Activated naive CD8-positive, alpha-beta T cell (primary cell): ENCODE data around the gene ADAMTSL2.

Experiments
- H3K27ac Mint-ChIP-seq: one replicate; pipeline ENCODE4 v1.8.0; 2021; ENCODE audit warnings: mixed read lengths
- H3K27me3 Mint-ChIP-seq: one replicate; pipeline ENCODE4 v1.8.0; 2021; ENCODE audit warnings: mixed read lengths
- H3K36me3 Mint-ChIP-seq: one replicate; pipeline ENCODE4 v1.8.0; 2021; ENCODE audit warnings: mixed read lengths
- H3K4me1 Mint-ChIP-seq: one replicate; pipeline ENCODE4 v1.8.0; 2021; ENCODE audit warnings: low read depth, mixed read lengths
- H3K4me3 Mint-ChIP-seq: one replicate; pipeline ENCODE4 v1.8.0; 2021; ENCODE audit warnings: mild to moderate bottlenecking, mixed read lengths
- H3K9me3 Mint-ChIP-seq: one replicate; pipeline ENCODE4 v1.8.0; 2021; ENCODE audit warnings: low read depth, mixed read lengths

Gene ADAMTSL2

DNA sequence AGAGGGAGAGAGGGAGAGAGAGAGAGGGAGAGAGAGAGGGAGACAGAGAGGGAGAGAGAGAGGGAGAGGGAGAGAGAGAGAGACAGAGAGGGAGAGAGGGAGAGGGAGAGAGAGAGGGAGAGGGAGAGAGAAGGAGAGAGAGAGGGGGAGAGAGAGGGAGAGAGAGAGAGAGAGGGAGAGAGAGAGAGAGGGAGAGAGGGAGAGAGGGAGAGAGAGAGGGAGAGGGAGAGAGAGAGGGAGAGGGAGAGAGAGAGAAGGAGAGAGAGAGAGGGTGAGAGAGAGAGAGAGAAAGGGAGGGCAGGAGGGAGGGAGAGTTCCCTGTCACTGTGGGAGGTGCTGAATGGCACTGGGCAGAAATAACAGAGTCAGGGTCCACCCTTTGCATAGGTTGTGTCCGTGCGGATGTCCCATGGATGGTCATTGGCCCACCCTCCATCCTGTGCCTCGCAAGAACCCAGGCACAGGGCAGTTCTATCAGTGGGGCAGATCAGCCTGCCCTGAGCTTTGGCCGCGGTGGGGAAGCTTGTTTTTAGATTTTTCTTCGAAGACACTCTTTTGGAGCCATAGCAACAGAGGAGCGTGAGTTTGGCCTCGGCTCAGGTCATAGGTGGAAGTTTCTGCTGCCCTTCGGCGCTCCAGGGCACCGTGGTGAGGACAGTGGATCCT is 30.1 kb downstream of the ADAMTSL2 start:
- Mint-ChIP-seq H3K36me3 (no peaks in the 10 kb centered on the region), H3K4me1 (peaks cover 7% of the 10 kb centered on the region), H3K4me3 (no peak overlapping the region), H3K27ac (no peak overlapping the region), H3K9me3 (no peaks in the 10 kb centered on the region), H3K27me3 (no peaks in the 10 kb centered on the region)

DNA sequence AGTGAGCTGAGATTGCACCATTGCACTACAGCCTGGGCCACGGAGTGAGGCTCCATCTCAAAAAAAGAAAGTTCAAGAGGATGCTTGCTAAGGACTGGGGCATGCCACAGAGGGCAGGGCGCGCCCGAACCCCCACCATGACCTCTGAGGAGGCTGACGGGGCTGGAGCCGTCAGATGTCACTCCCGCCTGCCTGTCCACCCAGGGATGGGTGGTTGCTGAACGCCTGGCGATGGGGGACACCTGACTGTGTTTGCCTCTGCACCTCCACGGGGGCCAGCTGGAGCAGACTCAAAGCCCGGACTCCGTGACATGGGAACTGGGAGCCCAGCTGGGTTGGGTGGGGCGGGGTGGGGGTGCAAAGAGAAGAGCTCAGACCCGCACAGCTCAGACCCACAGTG is 31.9 kb downstream of the ADAMTSL2 start:
- peaks cover 7% of the 10 kb centered on the region for H3K4me1 Mint-ChIP-seq
- H3K4me3 Mint-ChIP-seq: no peak overlapping the region
- no peaks in the 10 kb centered on the region for H3K36me3 Mint-ChIP-seq
- H3K27ac Mint-ChIP-seq: no peak overlapping the region
- no peaks in the 10 kb centered on the region for H3K27me3 Mint-ChIP-seq
- H3K9me3 Mint-ChIP-seq: no peaks in the 10 kb centered on the region

DNA sequence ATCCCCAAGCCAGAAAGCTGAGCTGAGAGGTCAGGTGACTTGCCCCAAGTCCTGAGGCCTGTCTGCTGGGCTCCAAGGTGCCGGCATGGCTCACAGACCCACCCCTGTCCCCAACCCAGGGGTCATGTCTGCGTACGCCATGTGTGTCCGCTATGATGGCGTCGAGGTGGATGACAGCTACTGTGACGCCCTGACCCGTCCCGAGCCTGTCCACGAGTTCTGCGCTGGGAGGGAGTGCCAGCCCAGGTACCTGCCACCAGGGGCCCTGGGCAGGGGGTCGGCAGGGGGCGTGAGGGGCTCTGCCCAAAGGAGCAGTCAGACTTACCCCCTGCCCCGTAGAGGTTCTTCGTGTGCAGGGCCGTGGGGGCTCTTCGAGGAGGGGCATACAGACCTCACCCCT is 32.3 kb downstream of the ADAMTSL2 start:
- H3K4me3 Mint-ChIP-seq: no peak overlapping the region
- H3K27me3 Mint-ChIP-seq: no peaks in the 10 kb centered on the region
- H3K27ac Mint-ChIP-seq: no peak overlapping the region
- H3K4me1 Mint-ChIP-seq: peaks cover 7% of the 10 kb centered on the region
- H3K36me3 Mint-ChIP-seq: no peaks in the 10 kb centered on the region
- H3K9me3 Mint-ChIP-seq: no peaks in the 10 kb centered on the region

DNA sequence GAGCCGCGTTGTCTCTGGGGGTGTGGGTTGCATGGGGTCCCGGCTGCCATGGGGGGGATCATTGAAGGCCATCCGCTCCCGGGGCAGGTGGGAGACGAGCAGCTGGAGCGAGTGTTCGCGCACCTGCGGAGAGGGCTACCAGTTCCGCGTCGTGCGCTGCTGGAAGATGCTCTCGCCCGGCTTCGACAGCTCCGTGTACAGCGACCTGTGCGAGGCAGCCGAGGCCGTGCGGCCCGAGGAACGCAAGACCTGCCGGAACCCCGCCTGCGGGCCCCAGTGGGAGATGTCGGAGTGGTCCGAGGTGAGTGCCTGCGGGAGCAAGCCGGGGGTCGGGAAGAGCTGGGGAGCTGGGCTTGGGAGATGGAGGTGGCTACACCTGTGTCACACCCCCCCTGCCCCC is 33.7 kb downstream of the ADAMTSL2 start:
- Mint-ChIP-seq H3K27ac (no peak overlapping the region), H3K4me3 (no peak overlapping the region), H3K27me3 (no peaks in the 10 kb centered on the region), H3K9me3 (no peaks in the 10 kb centered on the region), H3K4me1 (peaks cover 4% of the 10 kb centered on the region), H3K36me3 (no peaks in the 10 kb centered on the region)

DNA sequence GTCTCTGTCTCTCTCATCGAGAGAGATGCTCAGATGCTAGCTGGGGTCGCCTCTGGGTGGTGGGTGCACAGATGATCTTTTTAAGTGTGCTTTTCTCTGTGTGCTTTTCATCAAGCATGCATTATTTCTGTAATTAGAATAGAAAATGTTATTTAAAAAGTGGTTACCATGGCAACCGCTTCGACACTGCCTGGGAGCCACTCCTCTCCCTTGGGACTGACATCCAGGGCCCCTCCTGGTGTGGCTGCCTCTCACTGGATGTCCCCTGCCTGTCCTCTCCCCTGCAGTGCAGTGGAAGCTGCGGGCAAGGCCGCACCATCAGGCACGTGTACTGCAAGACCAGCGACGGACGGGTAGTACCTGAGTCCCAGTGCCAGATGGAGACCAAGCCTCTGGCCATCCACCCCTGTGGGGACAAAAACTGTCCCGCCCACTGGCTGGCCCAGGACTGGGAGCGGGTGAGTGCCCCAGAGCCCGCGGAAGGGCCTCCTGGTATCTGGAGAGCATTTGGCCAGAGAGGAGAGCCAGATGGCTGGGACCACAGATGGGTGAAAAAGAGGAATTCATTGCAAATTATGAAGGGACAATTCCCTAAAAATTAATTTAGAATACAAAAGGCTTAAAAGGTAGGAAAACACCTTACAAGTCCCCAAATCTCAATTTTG is 34.7 kb downstream of the ADAMTSL2 start:
- Mint-ChIP-seq H3K4me1 (no peaks in the 10 kb centered on the region), H3K27ac (no peak overlapping the region)

DNA sequence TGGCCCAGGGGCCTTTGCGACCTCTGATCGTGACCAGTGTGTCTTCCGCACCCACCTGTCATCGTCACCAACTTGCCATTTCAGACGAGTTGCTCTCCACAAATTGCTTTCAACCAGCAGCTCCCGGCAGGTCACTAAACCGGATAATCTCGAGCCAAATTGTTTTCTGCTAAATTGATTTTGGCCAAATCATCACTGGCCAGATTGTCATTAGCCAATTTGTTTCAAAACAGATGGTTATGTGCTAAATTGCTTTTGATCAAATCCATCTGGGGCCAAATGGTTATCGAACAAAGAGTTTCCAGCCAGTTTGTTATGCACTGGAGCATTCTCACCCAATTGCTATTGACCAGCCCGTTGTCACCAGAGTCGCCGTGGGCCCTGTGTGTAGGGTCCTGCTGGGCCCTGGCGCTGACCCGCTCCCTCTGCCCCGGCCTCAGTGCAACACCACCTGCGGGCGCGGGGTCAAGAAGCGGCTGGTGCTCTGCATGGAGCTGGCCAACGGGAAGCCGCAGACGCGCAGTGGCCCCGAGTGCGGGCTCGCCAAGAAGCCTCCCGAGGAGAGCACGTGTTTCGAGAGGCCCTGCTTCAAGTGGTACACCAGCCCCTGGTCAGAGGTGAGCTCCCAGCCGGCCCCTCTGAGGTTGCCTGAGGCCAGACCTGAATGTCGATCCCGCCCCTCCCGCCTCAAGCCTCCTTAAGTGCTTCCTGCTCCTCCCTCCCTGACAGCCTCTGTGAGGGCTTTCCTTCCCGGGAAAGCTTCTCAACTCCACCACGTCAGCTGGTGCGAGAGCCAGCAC is 35.6 kb downstream of the ADAMTSL2 start:
- H3K9me3 Mint-ChIP-seq: no peaks in the 10 kb centered on the region
- no peak overlapping the region for H3K27ac Mint-ChIP-seq
- no peaks in the 10 kb centered on the region for H3K27me3 Mint-ChIP-seq
- no peaks in the 10 kb centered on the region for H3K4me1 Mint-ChIP-seq
- no peaks in the 10 kb centered on the region for H3K36me3 Mint-ChIP-seq
- H3K4me3 Mint-ChIP-seq: no peak overlapping the region

More for the DNA sequence above, 34.7 kb downstream of the ADAMTSL2 start:
- no peak overlapping the region for H3K4me3 Mint-ChIP-seq
- H3K27me3 Mint-ChIP-seq: no peaks in the 10 kb centered on the region
- H3K36me3 Mint-ChIP-seq: no peaks in the 10 kb centered on the region
- H3K9me3 Mint-ChIP-seq: no peaks in the 10 kb centered on the region

DNA sequence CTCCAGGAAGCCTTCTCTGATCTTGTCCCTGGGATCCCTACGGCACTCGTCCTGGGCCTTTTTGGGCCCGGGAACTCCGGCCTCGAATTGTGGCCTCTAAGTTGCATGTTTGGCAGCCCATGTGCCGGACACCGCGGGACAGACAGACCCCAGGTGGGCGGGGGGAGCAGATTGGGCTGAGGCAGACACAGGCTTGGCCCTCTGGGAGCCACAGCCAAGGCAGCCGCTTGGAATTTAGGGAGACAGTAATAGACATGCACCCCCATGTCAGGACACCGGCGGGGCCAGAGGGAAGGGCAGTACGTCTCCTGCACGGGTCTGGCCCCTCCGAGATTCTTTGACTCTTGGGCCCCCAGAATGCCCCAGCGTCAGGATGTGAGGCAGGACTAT is 36.2 kb downstream of the ADAMTSL2 start:
- Mint-ChIP-seq H3K27me3 (no peaks in the 10 kb centered on the region), H3K36me3 (no peaks in the 10 kb centered on the region), H3K4me3 (no peak overlapping the region), H3K4me1 (no peaks in the 10 kb centered on the region), H3K27ac (no peak overlapping the region), H3K9me3 (no peaks in the 10 kb centered on the region)

DNA sequence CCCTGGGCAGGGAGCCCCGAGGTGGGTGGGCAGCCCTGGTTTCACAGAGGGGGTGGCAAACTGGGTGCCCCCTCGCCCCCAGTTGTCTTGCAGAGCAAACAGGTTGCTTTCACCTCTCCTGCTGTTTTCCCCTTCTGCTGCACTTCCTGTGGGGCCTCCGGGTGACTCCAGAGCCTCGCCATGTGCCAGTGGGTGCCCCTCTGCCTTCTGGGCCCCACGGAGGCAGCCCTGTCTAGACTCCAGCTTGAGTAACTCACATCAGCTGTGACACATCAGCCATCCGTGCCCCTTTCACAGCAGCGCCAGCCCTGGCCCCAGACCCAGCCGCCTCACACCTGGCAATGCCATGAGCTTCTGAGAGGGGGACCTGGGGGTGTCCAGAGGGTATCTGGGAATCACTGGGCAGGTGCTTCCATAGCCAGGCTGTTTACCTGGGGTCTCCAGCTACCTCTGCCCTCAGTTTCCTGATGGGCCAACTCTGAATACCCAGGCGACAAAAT is 36.9 kb downstream of the ADAMTSL2 start:
- Mint-ChIP-seq H3K27ac (no peak overlapping the region), H3K36me3 (no peaks in the 10 kb centered on the region), H3K27me3 (peaks cover under 1% of the 10 kb centered on the region), H3K4me3 (no peak overlapping the region), H3K4me1 (peaks cover 1% of the 10 kb centered on the region), H3K9me3 (no peaks in the 10 kb centered on the region)

DNA sequence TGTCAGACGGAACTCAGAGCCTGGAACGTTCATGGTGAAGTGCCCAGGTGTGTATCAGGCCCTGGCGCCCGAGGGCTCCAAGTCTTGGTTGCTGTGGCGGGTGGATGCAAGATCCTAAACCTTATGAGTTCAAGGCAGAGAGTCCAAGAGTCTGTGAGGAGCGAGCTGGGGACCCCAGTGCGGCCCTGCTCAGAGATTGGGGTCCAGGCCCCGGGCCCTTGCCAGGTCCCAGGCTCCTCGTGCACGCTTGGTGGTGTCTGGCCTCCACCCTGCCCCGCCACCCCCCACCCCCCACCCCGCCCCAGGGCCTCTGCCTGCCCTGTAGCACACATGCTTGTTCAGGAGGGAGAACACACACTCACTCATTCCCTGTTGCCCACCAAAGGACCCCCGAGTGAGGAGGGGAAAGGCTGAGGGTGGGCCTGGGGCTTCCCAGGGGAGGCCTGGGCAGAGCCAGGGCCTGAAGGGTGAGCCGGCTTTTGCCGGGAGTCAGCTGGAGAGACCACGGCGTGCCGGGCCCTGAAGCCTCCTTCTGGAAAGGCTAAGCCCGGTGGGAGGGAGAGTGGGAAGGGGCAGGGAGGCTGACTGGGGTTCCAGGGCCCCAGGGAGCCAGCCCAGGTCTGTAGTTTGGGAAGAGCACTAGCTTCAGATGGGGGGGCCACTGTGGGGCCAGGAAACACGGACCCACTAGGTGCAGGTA is 37.5 kb downstream of the ADAMTSL2 start:
- Mint-ChIP-seq H3K4me3 (no peak overlapping the region), H3K27me3 (peaks cover 5% of the 10 kb centered on the region), H3K27ac (no peak overlapping the region), H3K36me3 (no peaks in the 10 kb centered on the region), H3K4me1 (peaks cover 6% of the 10 kb centered on the region), H3K9me3 (no peaks in the 10 kb centered on the region)

DNA sequence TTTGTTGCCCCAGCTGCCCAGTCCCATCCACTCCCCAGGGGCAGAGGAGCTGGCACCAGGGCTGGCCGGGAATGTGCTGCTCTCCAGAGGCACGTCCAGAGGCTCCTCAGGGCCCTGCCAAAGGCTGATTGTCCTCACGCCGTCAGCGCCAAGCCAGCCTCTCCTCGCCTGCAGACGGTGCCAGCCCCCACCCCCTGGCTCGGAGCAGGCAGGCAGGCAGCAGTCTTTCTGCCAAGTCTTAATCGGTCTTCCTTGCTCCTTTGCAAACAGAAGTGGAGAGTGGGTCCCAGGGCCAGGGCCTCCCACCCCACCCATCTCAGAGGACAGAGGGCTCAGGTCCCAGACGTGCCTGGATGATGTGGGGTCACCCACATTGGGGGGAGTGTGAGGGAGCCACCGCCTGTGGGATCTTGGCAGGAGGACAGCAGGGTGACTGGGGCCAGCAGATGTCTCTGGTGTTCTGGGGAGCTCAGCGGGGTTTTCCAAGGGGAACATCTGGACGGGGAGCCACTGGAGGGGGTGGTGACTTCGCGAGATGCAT is 38.4 kb downstream of the ADAMTSL2 start:
- Mint-ChIP-seq H3K27me3 (peaks cover 5% of the 10 kb centered on the region), H3K4me3 (no peak overlapping the region), H3K4me1 (peaks cover 6% of the 10 kb centered on the region), H3K9me3 (no peaks in the 10 kb centered on the region), H3K36me3 (no peaks in the 10 kb centered on the region), H3K27ac (no peak overlapping the region)

DNA sequence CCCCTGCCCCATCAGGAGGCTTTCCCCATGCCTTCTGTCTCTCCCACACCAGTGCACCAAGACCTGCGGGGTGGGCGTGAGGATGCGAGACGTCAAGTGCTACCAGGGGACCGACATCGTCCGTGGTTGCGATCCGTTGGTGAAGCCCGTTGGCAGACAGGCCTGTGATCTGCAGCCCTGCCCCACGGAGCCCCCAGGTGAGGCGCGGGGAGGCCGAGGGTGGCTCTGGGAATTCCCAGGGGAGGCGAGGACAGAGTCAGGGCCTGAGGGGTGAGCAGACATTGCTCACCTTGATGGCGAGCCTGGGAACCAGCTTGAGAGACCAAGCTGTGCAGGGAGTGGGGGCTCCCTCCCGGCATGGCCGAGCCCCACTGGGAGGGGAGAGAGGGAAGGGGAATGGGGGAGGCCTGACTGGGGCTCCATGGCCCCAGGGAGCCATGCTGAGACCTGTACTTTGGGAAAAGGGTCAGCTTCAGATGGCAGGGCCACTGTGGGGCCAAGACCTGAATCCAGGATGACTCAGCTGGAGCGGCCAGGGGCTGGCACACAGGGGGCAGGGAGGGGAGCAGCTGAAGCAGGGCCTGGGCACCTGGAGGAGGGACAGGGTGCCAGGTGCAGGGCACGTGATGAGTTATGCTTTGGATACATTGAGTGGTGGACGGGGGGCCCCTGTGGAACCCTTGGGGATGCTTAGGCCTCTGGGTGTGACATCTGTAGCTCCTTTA is 39.4 kb downstream of the ADAMTSL2 start:
- Mint-ChIP-seq H3K36me3 (no peaks in the 10 kb centered on the region), H3K9me3 (no peaks in the 10 kb centered on the region), H3K4me1 (peaks cover 6% of the 10 kb centered on the region), H3K27ac (no peak overlapping the region), H3K27me3 (peaks cover 9% of the 10 kb centered on the region), H3K4me3 (no peak overlapping the region)

DNA sequence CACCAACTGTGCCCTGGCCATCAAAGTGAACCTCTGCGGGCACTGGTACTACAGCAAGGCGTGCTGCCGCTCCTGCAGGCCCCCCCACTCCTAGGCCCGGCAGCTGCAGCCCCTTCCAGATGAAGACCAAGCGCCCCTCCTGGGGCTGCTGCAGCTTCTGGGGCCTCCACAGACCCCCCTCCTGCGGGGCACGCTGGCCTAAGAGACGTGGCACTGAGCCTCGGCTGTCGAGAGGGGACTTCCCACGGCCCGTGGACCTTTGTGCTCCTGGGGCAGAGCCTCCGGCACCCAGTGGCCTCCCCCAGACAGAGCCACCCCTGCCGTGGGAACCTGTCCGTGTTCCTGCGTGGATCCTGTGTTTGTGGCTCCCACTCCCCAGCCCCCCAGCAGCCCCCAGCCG is 40.3 kb downstream of the ADAMTSL2 start:
- H3K4me3 Mint-ChIP-seq: no peak overlapping the region
- peaks cover 6% of the 10 kb centered on the region for H3K4me1 Mint-ChIP-seq
- no peaks in the 10 kb centered on the region for H3K36me3 Mint-ChIP-seq
- peaks cover 9% of the 10 kb centered on the region for H3K27me3 Mint-ChIP-seq
- H3K9me3 Mint-ChIP-seq: no peaks in the 10 kb centered on the region
- H3K27ac Mint-ChIP-seq: no peak overlapping the region

DNA sequence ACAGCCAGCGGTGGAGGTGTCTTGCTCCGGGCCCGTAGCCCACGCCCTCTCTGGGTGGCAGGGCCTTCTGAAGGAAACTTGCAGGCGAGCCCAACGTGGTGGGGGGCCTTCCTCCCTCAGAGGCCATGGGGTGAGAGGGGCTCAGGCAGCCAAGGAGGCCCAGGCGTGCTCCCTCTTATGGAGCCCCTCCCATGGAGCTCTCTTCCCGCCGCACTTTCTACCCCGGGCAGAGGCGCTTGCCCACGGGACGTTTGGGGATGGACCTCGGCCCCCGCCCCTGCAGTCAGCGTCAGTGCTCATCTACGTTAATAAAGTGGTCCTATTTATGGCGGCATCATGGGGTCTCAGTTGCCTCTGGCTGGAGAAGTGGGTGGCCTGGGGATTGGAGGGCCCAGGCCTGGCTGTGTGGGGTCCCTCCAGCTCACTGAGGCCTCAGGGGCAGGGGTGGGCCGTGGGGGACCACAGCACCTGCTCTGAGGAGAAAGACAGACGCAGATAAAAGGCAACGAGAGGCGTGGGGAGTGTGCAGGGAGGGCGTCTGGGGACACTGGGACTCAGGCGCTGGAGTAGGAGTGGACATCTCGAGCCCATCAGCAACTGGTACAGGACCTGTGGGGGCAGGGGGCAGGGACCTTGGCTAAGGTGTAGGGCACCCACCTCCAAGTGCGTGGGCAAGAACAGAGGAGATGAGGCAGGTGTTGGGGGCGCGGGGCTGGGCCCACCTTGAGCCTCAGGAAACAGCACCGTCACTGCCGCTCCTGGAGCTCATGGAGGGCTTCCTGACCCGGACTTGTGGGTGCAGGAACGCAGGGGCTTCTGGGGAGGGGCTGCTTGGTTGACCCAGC is 40.9 kb downstream of the ADAMTSL2 start:
- Mint-ChIP-seq H3K4me3 (no peak overlapping the region), H3K9me3 (no peaks in the 10 kb centered on the region), H3K4me1 (peaks cover 6% of the 10 kb centered on the region), H3K27me3 (peaks cover 11% of the 10 kb centered on the region), H3K27ac (no peak overlapping the region), H3K36me3 (no peaks in the 10 kb centered on the region)
